HG03196 (cell line): ENCODE results near the gene WDR6.
"Not testable (repeated sequence)": the region's sequence is repeated elsewhere in the genome, so short reads cannot be mapped to it uniquely, and the experiment has no call there.

ENCODE experiments used
- ATAC-seq: cut with Tn5 transposase; IDR thresholded peaks from one replicate; pipeline ENCODE4 v1.9.1; 2021; ENCODE audit not compliant: unreplicated experiment

WDR6 gene

DNA sequence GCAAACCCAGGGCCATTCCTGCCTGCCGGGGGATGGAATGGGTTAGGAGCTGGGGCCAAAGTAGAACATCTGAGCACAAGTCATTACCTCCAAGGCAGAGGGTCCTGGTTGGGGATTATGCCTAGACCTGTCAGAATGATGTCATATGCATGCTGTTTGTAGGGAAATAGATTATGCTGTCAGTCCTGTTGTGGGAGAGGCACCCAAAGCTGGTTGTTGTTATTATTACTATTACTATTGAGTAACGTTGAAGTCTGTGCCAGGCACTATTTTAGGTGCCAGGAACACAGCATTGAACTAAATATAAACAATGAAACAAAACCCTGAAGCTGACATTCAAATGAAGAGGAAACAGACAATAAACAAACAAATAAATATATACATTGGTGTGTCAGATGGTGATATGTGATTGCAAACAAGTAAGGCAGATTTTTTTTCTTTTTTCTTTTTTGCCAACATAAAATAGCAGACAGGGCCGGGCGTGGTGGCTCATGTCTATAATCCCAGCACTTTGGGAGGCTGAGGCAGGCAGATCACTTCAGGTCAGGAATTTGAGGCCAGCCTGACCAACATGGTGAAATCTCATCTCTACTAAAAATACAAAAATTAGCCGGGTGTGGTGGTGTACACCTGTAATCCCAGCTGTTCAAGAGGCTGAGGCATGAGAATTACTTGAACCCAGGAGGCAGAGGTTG is 15.2 kb upstream of the WDR6 start:
- no peak for ATAC-seq

DNA sequence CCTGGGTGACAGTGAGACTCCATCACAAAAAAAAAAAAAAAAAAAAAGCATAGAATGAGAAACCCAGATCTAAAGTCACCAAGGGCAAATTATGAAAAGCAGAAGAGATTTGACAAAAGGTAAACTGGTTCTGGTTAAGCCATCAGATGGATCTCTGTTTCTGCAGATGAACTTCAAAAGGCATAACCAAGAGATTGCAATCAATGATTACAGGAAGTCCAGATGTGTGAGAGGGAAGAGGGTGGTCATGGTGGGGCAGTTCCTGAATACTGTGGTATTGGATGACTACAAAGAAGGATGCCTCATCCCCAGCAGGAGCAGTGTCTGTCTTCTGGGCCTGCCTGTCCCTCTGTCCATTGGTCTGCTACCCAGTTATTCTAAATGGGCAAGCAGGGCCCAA is 13.4 kb upstream of the WDR6 start:
- ATAC-seq, result no peak

DNA sequence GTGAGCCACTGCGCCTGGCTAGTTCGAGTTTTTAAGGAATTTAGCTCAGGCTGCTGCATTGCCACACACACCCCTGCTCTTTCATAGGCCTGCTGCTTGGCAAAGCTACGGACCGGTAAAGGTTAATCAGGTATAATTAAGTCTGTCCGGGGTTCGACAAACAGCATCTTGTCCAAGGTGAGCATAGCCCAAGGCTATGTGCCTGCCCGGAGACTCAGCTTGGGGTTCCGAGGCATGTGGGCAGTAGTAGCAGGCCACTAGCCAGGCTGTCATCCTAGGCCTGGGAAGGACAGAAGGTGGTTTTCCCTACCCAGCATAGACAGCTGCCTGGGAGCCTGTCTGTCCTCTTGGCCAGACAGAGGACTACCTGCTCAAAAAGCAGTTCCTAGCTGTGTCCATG is 10.6 kb upstream of the WDR6 start:
- no peak for ATAC-seq

DNA sequence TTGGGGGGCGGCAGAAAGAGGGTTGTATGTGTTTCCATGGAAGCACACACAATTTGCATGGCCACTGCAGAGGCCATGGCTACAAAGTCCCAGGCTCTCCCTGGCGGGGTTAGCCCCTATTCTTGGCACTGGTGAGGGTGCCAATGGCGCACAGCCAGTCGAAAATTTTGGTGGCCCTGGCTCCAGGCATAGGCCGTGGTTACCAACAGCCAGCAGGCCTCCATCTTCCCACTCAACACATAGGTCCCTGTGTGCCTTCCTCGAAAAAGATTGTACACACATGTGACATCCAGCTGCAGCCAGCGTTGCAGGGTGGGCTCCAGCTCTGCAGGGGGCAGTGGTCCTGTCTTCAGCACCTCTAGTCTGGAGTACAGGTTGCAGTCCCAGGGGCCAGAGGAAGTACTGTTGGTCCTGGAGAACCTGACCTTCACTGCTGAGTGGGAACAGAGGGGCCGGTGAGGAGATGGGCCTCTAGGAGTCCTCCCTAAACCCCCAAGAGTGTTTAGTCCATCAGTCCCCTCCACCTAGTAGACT is 10.0 kb upstream of the WDR6 start:
- no peak for ATAC-seq

DNA sequence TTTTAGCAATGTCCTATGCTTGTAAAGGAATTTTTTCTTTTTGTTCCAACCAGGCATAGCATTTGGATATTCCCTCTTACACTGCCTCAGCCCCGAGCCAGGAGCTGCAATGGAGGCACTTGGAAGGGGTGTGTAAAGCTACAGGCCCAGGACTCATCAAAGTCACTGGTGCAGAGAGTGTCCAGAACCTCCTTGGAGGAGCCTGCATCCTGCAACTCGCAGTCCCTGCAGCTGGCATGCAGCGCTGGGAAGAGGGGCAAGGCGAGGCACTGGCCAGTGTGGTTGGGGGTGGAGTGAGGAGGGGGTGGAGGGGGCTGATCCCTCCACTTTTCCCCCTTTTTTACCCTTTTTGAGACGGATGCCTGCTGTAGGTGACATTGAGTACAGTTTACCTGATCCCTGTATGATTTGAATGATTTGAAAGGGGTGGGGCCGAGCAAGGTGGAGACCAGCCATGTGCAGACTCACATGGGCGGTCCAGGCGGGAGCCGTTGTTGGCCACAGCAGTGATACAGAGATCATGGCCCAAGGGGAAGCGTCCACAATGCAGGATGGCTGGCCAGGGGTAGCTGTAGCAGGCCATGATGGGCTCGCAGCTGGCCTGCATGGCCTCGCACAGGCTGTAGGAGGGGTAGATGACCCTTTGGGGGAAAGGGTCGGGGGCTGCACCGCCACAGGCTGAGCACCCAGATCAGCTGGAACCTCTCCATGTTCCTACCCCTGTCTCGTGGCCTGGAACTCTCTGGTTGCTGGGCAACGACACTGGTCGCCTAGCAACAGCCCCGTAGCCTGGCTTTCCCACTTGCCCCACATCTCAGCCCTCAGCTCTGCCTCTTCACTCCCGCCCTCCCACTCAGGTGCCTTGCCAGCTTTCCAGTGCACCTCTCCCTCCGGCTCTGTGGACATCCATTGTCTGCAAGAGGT is 9.2 kb upstream of the WDR6 start:
- ATAC-seq, result no peak

DNA sequence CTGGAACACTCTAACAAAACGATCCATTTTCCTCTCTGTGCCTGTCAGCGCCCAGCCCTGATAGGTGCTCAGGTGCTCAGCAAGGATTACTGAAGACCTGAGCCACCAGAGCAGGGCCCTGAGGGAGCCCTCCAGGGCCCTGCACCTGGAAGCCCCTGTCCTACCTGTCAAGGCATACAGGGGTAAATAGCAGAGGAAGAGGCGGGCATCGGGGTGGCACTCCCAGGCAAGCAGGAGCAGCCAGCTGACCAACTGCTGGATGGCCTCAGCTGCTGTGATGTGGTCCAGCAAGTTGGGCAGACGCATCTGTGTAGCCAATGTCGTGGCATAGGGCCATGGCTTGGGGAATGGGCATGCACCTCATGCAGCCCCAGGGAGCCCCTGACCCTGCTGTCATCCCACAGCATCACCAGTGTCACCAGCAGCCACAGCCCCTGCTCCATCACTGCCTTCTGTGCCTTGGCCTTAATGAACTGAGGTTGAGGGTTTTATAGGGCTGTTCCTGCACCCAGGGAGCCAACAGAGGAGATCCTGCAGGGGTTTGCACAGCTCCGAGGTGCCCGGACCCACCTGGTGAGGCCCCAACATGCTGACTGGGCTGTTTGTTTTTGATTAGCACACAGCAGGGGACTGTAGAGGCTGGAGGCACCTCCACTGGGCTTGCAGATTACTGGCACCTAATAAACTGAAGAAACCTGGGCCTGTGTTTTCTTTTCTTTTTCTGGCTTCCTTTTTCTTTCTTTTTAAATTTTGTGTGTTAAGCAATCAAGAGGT is 7.9 kb upstream of the WDR6 start:
- no peak for ATAC-seq

DNA sequence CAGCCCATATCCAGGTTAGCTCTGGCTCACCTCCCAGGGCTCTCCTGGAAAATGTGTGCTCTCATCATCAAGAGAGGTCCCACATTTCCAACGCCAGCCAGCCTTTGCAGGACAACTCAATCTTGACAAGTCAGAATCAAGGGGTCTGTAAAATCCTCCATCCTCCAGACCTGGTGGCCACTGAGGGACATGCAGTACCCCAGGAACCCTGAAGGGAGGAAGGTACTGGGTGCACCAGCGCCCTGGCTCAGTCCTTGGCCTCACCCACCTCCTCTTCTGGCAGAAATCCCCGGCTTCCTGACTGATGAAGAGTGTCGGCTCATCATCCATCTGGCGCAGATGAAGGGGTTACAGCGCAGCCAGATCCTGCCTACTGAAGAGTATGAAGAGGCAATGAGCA is 6.0 kb upstream of the WDR6 start:
- no peak for ATAC-seq

DNA sequence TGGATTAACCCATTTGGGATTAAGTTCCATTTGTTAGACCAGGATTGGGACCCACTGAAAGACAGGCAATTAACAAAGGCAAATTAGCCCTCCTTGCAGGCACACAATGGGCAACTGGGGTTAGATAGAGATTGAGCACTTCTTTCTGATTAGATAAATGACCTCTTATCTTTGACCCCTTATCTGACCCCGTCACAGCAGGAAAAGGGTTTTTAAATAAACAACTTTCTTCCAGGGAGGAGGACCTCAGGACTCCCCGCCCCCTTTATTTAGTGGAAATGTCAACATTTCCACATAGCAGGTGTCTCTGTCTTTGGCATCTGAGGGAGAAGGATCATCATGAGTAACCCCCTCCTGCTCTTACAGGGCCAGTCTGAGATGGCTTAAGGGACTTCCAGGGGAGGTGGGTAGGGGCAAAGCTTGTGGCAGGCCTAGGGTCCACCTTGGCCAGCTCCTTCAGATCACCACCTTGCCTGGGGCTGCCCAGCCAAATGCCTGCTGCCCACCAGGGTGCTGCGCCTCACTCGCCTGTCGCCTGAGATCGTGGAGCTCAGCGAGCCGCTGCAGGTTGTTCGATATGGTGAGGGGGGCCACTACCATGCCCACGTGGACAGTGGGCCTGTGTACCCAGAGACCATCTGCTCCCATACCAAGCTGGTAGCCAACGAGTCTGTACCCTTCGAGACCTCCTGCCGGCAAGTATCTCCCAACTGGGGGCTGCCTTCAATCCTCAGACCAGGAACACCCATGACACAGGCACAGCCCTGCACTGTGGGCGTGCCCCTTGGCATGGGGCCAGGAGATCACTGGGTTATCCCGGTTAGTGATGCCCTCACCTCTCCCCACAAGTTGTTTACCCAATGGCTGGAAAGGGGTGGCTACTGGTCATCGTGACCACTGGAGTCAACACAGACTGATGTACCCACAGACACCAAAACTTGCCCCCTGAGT is 2.6 kb upstream of the WDR6 start:
- no peak for ATAC-seq

DNA sequence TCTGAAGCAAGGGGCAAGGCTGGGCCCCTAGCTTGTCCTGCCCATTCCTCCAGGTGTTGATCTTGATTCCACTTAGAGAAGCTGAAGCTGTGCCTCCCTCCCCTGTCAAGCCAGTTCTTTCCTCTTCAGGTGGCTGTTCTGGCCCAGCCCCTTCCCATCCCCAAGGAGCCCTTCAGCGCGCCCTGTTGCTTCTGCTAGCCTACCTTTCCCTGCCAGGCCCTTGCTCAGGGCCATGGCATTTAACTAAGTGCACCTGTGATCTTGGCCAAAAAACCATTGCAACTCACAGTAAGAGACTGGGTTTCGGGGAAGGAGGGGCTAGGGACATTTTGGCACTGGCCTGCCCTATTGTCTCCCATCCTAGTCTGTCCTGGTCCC is 1.9 kb upstream of the WDR6 start:
- no peak for ATAC-seq

DNA sequence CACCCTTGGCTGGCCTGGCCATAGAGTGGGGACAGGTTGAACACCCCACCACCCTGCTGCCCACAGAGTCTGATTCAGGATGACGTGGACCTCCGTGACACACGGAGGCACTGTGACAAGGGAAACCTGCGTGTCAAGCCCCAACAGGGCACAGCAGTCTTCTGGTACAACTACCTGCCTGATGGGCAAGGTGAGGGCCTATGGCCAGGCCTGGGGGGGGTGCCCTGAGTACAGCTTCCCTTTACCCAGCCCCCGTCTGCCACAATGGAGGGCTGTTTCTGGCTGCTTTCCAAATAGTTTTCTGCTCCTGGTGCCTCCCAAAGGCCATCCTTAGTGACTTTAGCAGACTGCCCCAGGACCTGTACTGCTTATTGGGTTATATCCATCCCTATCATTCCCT is 1.2 kb upstream of the WDR6 start:
- no peak for ATAC-seq

DNA sequence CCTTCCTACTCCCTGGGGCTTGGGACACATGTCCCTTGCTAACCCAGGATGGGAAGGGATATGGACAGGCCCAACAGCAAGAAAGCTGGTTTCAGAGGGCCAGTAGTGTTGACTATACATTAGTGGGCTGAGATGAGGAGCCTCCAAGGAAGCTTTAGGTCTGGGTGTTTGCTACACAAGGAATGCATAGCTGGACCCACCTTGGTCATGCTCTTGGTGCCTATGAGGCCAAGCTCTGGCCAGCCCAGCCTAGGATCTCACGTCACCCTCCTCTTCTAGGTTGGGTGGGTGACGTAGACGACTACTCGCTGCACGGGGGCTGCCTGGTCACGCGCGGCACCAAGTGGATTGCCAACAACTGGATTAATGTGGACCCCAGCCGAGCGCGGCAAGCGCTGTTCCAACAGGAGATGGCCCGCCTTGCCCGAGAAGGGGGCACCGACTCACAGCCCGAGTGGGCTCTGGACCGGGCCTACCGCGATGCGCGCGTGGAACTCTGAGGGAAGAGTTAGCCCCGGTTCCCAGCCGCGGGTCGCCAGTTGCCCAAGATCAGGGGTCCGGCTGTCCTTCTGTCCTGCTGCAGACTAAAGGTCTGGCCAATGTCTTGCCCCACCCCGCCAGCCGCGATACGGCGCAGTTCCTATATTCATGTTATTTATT is 653 bp upstream of the WDR6 start:
- ATAC-seq, result peak; percentile 3

DNA sequence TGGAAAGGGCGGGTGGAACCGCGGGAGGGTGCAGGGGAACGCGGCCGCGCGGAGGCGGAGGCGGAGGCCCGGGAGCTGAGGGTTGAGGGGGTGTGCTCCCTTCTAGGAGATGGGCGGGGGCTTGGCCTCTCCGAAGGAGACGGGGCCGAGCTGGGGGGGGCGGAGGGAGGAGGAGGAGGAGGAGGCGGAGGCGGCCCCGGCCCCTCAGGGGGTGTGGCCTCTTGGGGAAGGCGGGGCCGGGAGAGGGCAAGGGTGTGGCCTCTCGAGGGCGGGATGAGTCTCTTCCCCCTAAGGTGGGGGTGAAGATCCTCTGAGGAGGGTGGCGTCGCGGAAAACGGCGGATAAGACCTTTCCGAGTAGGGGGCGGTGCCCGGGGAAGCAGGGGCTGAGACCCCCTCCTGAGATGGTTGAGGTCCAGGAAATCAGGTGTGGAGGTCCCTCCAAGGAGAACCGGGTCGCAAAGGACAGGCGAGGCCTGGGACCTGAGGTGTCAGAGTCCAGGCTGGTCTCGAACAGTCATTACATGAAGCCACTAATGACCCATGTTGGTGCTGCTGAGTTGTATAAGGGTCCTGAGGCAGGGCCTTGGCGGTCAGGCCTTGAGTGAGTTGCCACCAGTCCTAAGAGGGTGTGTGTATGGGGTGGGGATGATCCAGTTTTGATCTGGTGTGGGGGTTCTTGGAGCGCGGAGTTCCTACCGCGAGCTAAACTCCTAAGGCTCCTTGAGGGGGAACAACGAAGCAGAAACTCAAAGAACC is 759 bp downstream of the WDR6 start:
- ATAC-seq, result peak; percentile 40

DNA sequence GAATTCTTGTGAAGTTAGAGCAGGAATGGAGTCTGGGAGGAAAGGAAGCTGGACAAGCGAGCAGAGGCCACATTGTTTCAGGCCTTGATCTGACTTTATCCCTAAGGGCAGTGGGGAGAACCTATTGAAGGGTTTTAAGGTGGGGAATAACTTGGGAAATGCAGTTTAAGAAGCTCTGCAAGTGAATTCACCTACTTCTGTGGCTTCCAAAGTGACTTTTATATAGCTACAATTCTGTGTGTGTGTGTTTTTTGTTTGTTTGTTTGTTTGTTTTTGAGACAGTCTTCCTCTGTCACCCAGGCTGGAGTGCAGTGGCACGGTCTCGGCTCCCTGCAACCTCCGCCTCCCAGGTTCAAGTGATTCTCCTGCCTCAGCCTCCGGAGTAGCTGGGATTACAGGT is 1.4 kb downstream of the WDR6 start:
- ATAC-seq, result not testable (repeated sequence)

DNA sequence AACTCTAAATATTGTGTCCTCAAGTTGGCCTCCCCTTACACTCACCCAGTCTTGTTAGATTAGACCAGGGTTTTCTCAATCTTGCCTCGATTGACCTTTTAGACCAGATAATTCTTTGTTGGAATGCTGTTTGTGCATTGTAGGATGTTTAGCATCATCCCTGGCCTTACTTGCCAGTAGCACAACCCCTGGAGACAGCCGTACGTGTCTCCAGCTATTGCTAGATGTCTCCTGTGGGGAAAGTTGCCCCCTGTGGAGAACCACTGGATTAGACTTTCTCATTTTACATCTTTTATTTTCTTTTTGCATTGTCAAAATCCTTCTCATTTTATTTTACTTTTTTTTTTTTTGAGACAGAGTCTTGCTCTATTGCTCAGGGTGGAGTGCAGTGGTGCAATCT is 2.2 kb downstream of the WDR6 start:
- ATAC-seq, result no peak

DNA sequence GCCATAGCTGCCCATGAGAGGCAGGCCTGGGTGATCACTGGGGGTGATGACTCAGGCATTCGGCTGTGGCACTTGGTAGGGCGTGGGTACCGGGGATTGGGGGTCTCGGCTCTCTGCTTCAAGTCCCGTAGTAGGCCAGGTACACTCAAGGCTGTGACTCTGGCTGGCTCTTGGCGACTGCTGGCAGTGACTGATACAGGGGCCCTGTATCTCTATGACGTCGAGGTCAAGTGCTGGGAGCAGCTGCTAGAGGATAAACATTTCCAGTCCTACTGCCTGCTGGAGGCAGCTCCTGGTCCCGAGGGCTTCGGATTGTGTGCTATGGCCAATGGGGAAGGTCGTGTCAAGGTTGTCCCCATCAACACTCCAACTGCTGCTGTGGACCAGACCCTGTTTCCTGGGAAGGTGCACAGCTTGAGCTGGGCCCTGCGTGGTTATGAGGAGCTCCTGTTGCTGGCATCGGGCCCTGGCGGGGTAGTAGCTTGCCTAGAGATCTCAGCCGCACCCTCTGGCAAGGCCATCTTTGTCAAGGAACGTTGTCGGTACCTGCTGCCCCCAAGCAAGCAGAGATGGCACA is 5.3 kb downstream of the WDR6 start:
- ATAC-seq, result no peak

DNA sequence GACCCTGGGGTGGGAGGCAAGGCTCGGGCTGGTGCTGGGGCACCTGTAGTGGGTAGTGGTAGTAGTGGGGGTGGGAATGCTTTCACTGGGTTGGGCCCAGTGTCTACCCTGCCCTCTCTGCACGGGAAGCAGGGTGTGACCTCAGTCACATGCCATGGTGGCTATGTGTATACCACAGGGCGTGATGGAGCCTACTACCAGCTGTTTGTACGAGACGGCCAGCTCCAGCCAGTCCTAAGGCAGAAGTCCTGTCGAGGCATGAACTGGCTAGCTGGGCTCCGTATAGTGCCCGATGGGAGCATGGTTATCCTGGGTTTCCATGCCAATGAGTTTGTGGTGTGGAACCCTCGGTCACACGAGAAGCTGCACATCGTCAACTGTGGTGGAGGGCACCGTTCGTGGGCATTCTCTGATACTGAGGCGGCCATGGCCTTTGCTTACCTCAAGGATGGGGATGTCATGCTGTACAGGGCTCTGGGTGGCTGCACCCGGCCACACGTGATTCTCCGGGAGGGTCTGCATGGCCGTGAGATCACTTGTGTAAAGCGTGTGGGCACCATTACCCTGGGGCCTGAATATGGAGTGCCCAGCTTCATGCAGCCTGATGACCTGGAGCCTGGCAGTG is 6.0 kb downstream of the WDR6 start:
- ATAC-seq, result no peak

DNA sequence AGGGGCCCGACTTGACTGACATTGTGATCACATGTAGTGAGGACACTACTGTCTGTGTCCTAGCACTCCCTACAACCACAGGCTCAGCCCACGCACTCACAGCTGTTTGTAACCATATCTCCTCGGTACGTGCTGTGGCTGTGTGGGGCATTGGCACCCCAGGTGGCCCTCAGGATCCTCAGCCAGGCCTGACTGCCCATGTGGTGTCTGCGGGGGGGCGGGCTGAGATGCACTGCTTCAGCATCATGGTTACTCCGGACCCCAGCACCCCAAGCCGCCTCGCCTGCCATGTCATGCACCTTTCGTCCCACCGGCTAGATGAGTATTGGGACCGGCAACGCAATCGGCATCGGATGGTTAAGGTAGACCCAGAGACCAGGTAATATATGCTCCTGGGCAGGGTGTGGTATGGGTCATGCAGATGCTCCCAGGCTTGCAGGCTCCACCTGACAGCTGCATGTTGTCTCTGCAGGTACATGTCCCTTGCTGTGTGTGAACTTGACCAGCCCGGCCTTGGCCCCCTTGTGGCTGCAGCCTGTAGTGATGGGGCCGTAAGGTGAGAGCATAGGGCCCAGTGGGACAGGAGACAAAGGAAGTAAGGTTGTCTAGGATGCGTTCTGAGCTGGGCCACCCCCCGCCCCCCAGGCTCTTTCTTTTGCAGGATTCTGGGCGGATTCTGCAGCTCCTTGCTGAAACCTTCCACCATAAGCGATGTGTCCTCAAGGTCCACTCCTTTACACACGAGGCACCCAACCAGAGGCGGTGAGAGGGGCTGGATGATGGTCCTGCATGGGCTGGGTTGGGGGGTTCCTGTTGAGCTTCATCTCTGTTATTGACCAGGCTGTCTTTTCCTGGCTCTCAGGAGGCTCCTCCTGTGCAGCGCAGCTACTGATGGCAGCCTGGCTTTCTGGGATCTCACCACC is 6.8 kb downstream of the WDR6 start:
- no peak for ATAC-seq
